Suprapubic skin (tissue), 4 donors: ENCODE results near the gene CADM2.

Experiments used
- EP300 ChIP-seq: sonication (generic); formaldehyde crosslinking; IDR thresholded peaks from one replicate; pipeline ENCODE4 v1.6.1; 2017; ENCODE audit warnings: antibody characterized with exemption
- POLR2AphosphoS5 ChIP-seq, 3 donors: sonication (generic); formaldehyde crosslinking; IDR thresholded peaks; one replicate each; pipeline ENCODE4 v1.6.1; 2017; ENCODE audit warnings: antibody characterized with exemption in 3 of 3
- TF ChIP-seq, protein P1 (sequence below), 2 donors: fragments of 200-600 bp in 1 of 2; fragments of 450-650 bp in 1 of 2; sonication (generic) in 1 of 2; IDR thresholded peaks; one replicate each; pipeline ENCODE4 v1.5.1; 2016 to 2019; ENCODE audit warnings: antibody characterized with exemption in 2 of 2, mild to moderate bottlenecking in 1 of 2, moderate library complexity in 1 of 2

DNA sequence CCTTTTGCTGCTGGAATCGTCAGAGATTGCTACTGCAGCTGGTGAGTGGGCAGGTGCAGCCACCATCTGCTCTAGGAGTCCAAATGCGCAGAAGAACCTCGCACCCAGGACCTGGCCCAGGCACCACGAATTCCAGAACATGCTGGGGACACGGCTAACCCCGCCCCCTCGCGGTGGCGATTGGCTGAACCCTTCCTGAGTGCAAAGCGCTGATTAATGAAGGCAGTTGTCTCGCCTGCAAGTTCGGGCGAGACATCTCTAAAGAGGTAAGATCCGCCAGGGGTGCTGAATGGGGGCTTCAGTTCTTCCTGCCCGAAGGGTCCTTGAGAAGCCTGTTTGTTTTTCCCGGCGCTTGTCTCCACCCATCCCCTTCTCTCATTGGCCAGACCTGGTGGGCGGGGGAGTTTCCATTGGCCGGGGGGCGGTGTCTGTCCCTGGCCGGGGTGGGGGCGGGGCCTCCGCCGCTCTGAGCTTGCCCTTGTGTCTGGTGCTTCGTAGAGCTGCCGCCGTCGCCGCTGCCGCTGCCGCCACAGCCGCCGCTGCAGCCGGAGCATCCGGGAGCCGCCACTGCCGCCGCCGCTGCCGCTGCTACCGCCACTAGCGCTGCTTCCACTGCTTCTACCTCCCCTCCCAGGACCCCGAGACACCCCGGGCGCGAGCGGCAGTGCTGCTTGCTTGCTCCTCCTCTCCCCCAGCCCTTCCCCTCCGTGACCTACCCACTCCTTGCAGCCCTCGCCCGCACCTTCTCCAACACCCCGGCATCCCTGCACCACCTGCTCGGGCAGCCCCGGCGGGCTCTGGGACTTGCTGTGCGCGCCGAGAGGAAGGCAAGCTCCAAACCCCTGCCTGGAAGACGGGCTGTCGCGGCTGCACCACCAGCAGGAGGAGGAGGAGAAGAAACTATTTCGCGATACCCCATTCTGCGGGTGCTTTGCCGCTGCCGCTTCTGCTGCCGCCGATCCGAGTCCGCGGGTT is at the start of gene CADM2:
- TF ChIP-seq, protein P1, sequence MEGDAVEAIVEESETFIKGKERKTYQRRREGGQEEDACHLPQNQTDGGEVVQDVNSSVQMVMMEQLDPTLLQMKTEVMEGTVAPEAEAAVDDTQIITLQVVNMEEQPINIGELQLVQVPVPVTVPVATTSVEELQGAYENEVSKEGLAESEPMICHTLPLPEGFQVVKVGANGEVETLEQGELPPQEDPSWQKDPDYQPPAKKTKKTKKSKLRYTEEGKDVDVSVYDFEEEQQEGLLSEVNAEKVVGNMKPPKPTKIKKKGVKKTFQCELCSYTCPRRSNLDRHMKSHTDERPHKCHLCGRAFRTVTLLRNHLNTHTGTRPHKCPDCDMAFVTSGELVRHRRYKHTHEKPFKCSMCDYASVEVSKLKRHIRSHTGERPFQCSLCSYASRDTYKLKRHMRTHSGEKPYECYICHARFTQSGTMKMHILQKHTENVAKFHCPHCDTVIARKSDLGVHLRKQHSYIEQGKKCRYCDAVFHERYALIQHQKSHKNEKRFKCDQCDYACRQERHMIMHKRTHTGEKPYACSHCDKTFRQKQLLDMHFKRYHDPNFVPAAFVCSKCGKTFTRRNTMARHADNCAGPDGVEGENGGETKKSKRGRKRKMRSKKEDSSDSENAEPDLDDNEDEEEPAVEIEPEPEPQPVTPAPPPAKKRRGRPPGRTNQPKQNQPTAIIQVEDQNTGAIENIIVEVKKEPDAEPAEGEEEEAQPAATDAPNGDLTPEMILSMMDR (IDR thresholded peaks at IDR 0.05): peak in 1 of 2 donors; percentile 15
- TF ChIP-seq POLR2AphosphoS5 (IDR thresholded peaks at IDR 0.05): no peak
- TF ChIP-seq EP300: no peak
